Measurements from ENCODE around the gene SEPTIN5. TPM values are rescaled to one million over a fixed set of nuclear protein-coding genes. Genes with fewer than 3 reads are reported as not detected.
A peak's percentile ranks its signal among the peaks of the same experiment; 100 is the strongest.
"Not testable (repeated sequence)": the region's sequence is repeated elsewhere in the genome, so short reads cannot be mapped to it uniquely, and the experiment has no call there.

Gene SEPTIN5
- polyA plus RNA-seq (ENCODE audit: insufficient read length) = 32.1 TPM
- long read RNA-seq, donor 1, transcript SEPT5-201 (11 exons, 1,588 nt) = major isoform, 5 of 5 reads
- long read RNA-seq, donor 1, partial matches to known transcripts = 0 of 5 reads
- long read RNA-seq, donor 1, other reads (novel, unspliced or antisense) = 0 of 5 reads
- long read RNA-seq, donor 2, partial matches to known transcripts = 9 of 14 reads
- long read RNA-seq, donor 2, other reads (novel, unspliced or antisense) = 0 of 14 reads
- long read RNA-seq, donor 3, partial matches to known transcripts = 5 of 7 reads
- long read RNA-seq, donor 3, other reads (novel, unspliced or antisense) = 0 of 7 reads
- long read RNA-seq, donor 4 = 0 reads
- long read RNA-seq, donor 5, partial matches to known transcripts = 0 of 3 reads
- long read RNA-seq, donor 5, other reads (novel, unspliced or antisense) = 0 of 3 reads
- long read RNA-seq, donor 6, transcript SEPT5-201 (11 exons, 1,588 nt) = major isoform, 6 of 6 reads
- long read RNA-seq, donor 6, partial matches to known transcripts = 0 of 6 reads
- long read RNA-seq, donor 6, other reads (novel, unspliced or antisense) = 0 of 6 reads
- long read RNA-seq, donor 7, partial matches to known transcripts = 0 of 4 reads
- long read RNA-seq, donor 7, other reads (novel, unspliced or antisense) = 0 of 4 reads
- long read RNA-seq, donor 8 = 0 reads

- DNase-seq = no peak
Observed at GRCh38 chr22:19714312-19715187, at the start of gene SEPTIN5. TSS of gene SEPTIN5 (plus strand) at chr22:19714503. CDS start at chr22:19714589, 86 bp downstream.

GRCh38 chr22:19664951-19665783, 49.1 kb upstream of the SEPTIN5 start:
- DNase-seq = no peak

DNA sequence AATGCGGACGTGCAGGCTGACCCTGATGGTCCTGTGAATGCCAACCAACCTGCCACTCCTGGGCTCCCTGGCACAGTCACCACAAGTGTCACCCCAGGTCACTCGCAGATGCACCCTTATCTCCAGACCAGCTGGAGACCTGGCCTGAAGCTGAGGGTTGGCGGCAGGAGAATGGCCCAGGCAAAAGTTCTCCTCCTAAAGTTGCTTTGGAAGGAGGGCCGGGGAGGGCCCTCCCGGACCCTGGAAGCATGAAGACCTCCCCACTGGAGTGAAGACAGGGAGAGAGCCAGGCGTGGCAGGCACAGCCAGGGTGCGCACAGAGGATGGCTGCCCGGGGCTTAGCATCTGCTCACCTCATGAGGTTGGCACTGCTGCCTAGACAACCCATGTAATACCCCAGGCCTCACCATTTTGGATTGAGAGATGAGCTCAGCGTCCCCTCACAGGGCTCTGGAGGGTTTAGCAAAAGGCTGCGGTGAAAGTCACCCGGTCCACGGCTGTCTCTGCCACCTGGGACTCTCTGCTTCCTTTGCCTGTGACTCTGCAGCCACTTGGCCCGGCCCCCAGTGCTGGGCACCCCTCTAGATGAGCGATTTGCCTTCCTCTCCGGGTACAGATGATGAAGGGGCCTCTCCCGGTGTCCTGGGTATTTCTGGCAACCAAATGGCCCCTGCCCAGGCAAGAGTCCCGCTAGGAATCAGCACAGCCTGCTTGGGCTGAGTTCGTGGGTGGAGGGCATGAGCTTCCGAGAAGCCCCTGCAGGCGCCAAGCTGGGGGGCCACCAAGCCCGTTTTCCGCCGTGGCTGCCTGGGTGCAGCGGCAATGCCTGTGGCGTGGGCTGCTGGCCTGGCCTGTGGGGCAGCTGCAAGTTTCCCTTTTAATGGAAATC, 48.3 kb upstream of the SEPTIN5 start:
- no peak for DNase-seq

DNA sequence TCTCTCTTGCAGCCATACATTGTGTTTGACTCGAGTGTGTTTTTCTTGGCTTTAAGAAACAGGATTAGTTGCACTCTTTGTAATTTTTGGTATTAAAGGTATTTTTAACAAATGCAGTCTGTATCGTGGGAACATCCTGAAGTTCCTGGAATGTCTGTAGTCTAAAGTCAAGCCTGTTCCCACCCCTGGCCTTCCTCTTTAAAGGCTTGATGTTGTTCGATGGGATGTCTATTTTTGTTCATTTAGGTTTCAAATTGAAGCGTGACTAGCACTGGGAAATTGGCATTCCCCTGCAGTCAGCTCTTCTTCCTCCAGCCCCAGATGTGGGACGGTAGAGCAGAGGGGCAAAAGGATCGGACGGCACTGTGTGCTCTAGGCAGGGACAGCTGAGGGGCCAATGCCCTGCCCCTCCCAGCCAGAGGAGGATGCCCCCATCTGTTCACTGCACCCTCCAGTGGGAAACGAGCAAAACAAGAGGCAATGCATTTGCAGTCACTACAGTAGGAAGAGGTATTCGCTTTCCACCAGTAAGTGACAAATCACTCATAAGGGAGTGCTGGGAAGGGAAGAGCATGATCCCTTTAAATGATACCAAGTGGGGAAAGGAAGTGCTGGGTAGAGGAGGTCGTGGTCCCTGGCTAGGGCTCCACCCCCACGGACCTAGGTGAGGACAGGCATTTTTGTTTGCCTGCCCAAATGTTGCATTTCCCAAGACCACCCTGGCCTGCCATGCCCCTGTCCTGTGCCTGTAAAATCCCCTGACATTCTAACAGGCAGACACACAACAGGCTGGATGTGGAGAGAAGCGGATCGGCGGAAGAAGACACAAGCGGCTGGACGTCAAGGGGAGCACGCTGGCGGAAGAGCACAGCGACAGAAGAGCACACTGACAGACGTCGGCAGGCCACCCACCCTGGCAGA, 47.4 kb upstream of the SEPTIN5 start:
- DNase-seq = no peak

DNA sequence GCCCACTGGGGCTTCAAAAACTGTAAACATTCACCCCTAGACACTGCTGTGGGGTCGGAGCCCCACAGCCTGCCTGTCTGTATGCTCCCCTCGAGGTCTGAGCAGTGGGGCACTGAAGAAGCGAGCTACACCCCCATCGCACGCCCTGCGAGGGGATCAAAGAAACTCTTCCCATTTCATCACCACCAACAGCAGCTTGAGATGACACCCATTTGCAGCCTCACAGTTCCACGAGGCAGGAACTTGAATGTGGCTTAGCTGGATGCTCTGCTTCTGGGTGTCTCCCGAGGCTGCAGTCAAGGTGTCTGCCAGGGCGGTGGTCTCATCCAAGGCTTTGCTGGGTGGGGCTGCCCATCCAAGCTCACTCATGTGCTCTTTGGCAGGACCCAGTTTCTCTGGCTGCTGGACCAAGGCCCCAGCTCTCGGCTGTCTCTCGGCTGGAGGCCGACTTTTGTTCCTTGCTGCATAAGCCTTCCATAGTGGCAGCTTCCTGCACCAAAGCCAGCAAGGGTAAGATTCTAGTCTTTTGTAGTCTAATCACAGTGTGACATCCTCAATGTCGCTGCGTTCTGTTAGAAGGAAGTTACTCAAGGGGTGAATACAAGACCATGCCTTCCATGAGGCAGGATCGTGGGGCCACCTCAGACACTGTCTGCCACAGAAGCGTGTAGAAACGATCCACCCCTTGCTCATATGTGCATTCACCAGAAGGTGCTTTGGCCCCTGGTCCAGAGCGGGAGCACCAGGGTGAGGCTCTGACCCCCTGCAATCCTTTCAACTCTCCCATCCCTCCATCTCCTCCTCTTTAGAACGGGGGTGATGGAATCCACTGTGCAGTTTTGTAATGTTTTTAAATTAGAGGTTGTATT, 46.2 kb upstream of the SEPTIN5 start:
- DNase-seq = no peak

GRCh38 chr22:19668748-19669147, 45.6 kb upstream of the SEPTIN5 start:
- no peak for DNase-seq

DNA sequence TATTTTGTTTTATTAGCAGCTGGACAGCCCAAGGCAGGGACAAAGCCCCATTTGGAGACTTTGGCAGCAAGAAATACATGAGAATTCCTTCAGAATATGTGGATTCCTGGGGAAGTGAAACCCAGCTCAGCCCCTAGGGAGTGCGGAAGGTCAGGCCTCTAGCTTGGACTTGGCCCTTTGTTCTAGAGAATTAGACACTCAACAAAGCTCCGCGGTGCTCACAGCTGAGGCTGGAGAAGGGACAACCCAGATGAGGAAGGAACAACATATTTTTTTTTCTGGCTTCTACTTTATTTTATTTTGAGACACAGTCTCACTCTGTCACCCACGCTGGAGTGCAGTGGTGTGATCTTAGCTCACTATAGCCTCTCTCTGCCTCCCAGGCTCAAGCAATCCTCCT, 44.7 kb upstream of the SEPTIN5 start:
- DNase-seq = no peak

DNA sequence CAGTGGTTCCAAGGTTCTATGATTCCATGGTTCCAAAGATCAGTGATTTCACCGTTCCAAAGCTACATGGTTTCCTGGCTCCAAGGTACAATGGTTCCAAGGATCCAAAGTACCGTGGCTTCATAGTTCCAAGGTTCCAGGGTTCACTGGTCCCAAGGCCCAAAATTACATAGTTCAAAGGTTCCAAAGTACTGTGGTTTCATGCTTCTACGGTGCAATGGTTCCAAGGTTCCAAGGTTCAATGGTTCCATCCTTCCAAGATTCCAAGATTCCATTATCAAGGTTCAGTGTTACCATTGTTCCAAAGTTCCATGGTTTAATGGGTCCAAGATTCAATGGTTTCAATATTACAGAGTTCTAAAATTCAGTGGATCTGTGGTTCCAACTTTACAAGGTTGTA, 43.0 kb upstream of the SEPTIN5 start:
- no peak for DNase-seq

GRCh38 chr22:19672054-19672776, 42.1 kb upstream of the SEPTIN5 start:
- DNase-seq = no peak

DNA sequence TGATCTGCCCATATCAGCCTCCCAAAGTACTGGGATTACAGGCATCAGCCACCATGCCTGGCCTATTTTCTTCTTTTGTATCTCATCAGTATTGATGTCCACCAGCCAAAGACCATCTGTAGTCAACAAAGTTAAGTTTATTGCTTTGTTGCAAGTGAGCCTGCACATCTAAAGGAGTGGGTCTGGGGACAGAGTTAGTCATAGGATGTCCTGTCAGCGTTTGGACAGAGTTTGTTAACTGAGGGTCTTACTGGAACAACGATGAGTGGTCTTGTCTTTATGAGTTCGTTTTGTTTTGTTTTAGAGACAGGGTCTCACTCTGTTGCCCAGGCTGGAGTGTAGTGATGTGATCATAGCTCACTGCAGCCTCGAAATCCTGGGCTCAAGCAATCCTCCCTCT, 40.6 kb upstream of the SEPTIN5 start:
- no peak for DNase-seq

- no peak for DNase-seq
Observed at GRCh38 chr22:19674129-19674928, 40.0 kb upstream of the SEPTIN5 start.

DNA sequence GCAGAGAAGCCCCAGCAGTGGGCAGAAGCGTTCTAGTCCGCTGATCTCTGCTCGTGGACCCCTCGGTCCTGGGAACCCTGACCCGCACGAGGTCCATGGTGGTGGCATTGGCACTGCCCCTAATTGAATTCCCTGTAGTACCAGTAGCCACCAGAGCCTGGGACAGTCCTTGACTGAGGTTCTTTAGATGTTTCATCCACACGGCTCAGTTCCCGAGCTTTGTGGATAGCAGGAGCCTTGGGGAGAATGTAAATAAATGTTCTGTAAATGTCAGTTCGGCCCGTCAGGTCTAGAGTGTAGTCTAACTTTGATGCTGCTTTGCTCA, 39.4 kb upstream of the SEPTIN5 start:
- DNase-seq = no peak

GRCh38 chr22:19675428-19675827, 38.9 kb upstream of the SEPTIN5 start:
- no peak for DNase-seq

GRCh38 chr22:19676437-19676836, 37.9 kb upstream of the SEPTIN5 start:
- DNase-seq = not testable (repeated sequence)

DNA sequence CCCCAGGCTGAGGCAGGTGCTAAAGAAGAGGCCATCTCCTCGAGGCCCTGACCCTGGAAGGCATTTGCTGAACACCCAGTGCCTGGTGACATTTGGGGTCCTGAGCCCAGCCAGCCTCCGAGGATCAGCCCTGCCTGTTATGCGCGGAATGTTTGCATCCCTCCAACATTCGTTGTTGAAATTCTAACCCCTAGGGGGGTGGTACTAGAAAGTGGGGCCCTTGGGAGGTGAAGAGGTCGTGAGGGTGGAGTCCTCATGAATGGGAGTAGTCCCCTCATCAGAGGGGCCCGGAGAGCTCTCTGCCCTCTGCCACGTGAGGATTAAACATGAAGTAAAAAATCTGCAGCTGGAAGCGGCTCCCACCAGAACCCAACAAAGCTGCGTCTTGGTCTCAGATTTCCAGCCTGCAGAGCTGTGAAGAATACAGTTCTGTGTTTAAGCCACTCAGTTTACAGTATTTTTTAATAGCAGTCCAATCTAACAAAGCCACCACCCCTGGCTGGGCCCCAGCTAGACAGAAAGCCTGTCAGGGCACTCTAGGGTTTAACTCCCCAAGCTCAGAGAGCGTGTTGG, 35.3 kb upstream of the SEPTIN5 start:
- DNase-seq = peak; percentile 53

DNA sequence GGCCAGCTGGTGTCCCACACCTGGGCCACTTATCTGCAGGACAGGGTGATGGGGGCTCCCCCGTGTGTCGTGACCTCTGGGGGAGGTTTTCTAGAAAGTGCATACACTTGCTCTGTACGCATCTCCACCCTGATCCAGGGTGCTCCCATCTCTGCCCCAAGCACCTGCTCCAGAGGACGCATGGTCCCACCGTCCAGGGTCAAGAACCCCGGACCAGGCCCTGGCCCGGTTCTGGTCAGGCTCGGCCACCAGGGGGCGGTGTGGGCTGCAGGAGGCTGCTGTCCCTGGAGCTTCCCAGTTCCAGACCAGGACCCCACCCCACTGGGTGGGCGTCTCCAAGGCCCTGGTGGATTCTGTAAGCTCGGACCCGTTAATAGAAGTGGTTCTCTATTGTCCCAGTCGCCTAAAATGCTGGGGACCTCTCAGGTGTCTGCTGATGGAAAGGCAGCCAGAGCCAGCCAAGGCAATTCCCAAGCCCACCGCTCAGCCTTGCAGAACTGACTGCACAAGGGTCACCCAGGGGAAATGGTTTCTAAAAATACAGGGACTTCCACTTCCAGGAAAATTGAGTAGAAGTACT, 34.7 kb upstream of the SEPTIN5 start:
- no peak for DNase-seq

Data from left kidney (tissue), 8 donors.